Keratinocyte (primary cell): ENCODE results near the gene ACAN. TPM values are rescaled to one million over a fixed set of nuclear protein-coding genes. Genes with fewer than 3 reads are reported as not detected.

Experiments
- DNase-seq: peaks from one replicate; pipeline ENCODE4 v3.0.0-alpha.2; 2011; ENCODE audit warnings: low read depth, missing footprints, low spot score
- FAIRE-seq: peaks from 2 replicates; lab custom pipeline; 2011; peaks lifted over from hg19 to GRCh38; lab: Jason Lieb, UNC
- H2AFZ ChIP-seq: 2 replicates; pipeline ENCODE4 v1.6.0; 2012; ENCODE audit warnings: low read length, control low read depth, inconsistent platforms; ENCODE audit not compliant: control insufficient read depth
- H3K27ac ChIP-seq: 2 replicates; pipeline ENCODE4 v1.5.1; 2011; ENCODE audit warnings: low read length; ENCODE audit not compliant: control insufficient read depth, insufficient read depth
- H3K27me3 ChIP-seq: 3 replicates; pipeline ENCODE4 v1.6.0; 2011; ENCODE audit warnings: low read length; ENCODE audit not compliant: control insufficient read depth, insufficient read depth; ENCODE audit errors: extremely low read depth
- H3K36me3 ChIP-seq, 2 experiments: 2 replicates in 1 of 2; 3 replicates in 1 of 2; pipeline ENCODE4 v1.5.1; 2011; ENCODE audit warnings: low read length in 2 of 2, mild to moderate bottlenecking in 1 of 2; ENCODE audit not compliant: control insufficient read depth in 2 of 2, insufficient read depth in 2 of 2; ENCODE audit errors: extremely low read depth in 1 of 2
- H3K4me1 ChIP-seq: 3 replicates; pipeline ENCODE4 v1.5.1; 2011; ENCODE audit warnings: low read length; ENCODE audit not compliant: control insufficient read depth, insufficient read depth; ENCODE audit errors: extremely low read depth
- H3K4me2 ChIP-seq: 3 replicates; pipeline ENCODE4 v1.6.0; 2011; ENCODE audit warnings: low read depth, low read length; ENCODE audit not compliant: control insufficient read depth, insufficient read depth; ENCODE audit errors: extremely low read depth
- H3K4me3 ChIP-seq, 3 experiments: fragments of 200-600 bp in 1 of 3; sonication (generic) in 1 of 3; 2 replicates in 2 of 3; 3 replicates in 1 of 3; pipeline ENCODE4 v1.5.1; 2011 to 2016; ENCODE audit warnings: low read length in 3 of 3, mild to moderate bottlenecking in 3 of 3, control low read depth in 2 of 3, inconsistent platforms in 1 of 3, low read depth in 1 of 3, mixed read lengths in 1 of 3, mixed run types in 1 of 3, moderate library complexity in 1 of 3; ENCODE audit not compliant: control insufficient read depth in 2 of 3, insufficient read depth in 2 of 3; ENCODE audit errors: extremely low read depth in 1 of 3
- H3K79me2 ChIP-seq: 2 replicates; pipeline ENCODE4 v1.6.0; 2012; ENCODE audit warnings: low read length; ENCODE audit not compliant: control insufficient read depth, insufficient read depth
- H3K9ac ChIP-seq: 3 replicates; pipeline ENCODE4 v1.6.0; 2011; ENCODE audit warnings: low read length; ENCODE audit not compliant: control insufficient read depth, insufficient read depth; ENCODE audit errors: extremely low read depth
- H3K9me1 ChIP-seq: 3 replicates; pipeline ENCODE4 v1.6.0; 2011; ENCODE audit warnings: low read length; ENCODE audit not compliant: control insufficient read depth, insufficient read depth; ENCODE audit errors: extremely low read depth
- H3K9me3 ChIP-seq: 2 replicates; pipeline ENCODE4 v1.5.1; 2012; ENCODE audit warnings: low read depth, low read length; ENCODE audit not compliant: control insufficient read depth
- H4K20me1 ChIP-seq: 3 replicates; pipeline ENCODE4 v1.6.0; 2011; ENCODE audit warnings: low read length; ENCODE audit not compliant: control insufficient read depth, insufficient read depth; ENCODE audit errors: extremely low read depth
- EZH2 ChIP-seq: IDR thresholded peaks from one replicate; pipeline ENCODE4 v1.6.1; 2012; ENCODE audit warnings: inconsistent platforms, mild to moderate bottlenecking, low read length, moderate library complexity
- dilution Hi-C: fragments of 300-500 bp; cut with MboI; formaldehyde crosslinking; loops from one replicate; pipeline ENCODE4 v1.7.0; 2020; ENCODE audit warnings: low sequenced_read_pairs; ENCODE audit not compliant: extremely low pct_ligation_motif_present
- polyA plus RNA-seq, 5 experiments: library from polyadenylated mRNA; depleted of rRNA in 3 of 5; stranded (reverse) in 3 of 5; stranded (forward) in 1 of 5; unstranded in 1 of 5; fragments of >200 nt; gene quantifications; 1 replicate in 1 of 5; 2 replicates in 3 of 5; 3 replicates in 1 of 5; pipeline versions ENCODE4 v1.2.1 to v1.2.3, GENCODE V29; 2011 to 2012; ENCODE audit warnings: missing spikeins in 2 of 5, low read depth in 1 of 5, low replicate concordance in 1 of 5
- TF ChIP-seq, protein P1 (sequence below), 3 experiments: IDR thresholded peaks in 1 of 3; conservative IDR thresholded peaks in 1 of 3; optimal IDR thresholded peaks in 1 of 3; 2 replicates in 2 of 3; 3 replicates in 1 of 3; pipeline versions ENCODE3 to v1.5.1; 2011; ENCODE audit warnings: low read length in 3 of 3, mild to moderate bottlenecking in 3 of 3, moderate library complexity in 2 of 3, control low read depth in 1 of 3, inconsistent platforms in 1 of 3; ENCODE audit not compliant: insufficient read depth in 2 of 3; ENCODE audit errors: extremely low read depth in 1 of 3

The ACAN gene
- polyA plus RNA-seq, 1 donor (not counting 4 experiments of a cell fraction or from before 2014, with no cell fraction given), result not detected

DNA sequence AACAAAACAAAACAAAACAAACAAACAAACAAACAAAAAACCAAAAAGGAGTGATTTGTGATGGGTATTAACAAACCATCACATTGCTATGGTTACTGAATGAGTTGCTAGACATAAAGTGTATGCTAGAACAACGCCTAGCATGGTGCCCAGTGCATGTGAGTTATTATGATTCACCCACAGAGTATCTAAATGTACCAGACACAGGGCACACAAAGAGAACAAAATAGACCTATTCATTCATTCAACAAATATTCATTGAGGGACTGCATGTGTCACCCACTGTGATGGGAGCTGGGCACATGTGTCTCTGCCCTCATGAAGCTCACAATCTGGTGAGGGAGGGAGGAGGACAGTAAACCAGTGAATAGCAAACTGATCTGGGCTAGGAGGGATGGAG, 11.6 kb upstream of the ACAN start:
- no peak for FAIRE-seq
- Histone ChIP-seq H3K9me1 (no peaks in the 10 kb centered on the region), H3K4me2 (no peak overlapping the region), H3K27me3 (peaks cover 13% of the 10 kb centered on the region), H4K20me1 (no peaks in the 10 kb centered on the region), H3K4me3 (no peak overlapping the region), H3K9ac (no peak overlapping the region), H2AFZ (no peak overlapping the region), H3K36me3 (no peaks in the 10 kb centered on the region), H3K4me1 (no peaks in the 10 kb centered on the region), H3K9me3 (no peaks in the 10 kb centered on the region), H3K79me2 (no peaks in the 10 kb centered on the region), H3K27ac (no peak overlapping the region)
- dilution Hi-C loops, result no loop called here
- peak; percentile 61 for DNase-seq
- no peak for TF ChIP-seq EZH2
- TF ChIP-seq, protein P1, sequence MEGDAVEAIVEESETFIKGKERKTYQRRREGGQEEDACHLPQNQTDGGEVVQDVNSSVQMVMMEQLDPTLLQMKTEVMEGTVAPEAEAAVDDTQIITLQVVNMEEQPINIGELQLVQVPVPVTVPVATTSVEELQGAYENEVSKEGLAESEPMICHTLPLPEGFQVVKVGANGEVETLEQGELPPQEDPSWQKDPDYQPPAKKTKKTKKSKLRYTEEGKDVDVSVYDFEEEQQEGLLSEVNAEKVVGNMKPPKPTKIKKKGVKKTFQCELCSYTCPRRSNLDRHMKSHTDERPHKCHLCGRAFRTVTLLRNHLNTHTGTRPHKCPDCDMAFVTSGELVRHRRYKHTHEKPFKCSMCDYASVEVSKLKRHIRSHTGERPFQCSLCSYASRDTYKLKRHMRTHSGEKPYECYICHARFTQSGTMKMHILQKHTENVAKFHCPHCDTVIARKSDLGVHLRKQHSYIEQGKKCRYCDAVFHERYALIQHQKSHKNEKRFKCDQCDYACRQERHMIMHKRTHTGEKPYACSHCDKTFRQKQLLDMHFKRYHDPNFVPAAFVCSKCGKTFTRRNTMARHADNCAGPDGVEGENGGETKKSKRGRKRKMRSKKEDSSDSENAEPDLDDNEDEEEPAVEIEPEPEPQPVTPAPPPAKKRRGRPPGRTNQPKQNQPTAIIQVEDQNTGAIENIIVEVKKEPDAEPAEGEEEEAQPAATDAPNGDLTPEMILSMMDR (optimal IDR thresholded peaks at IDR 0.05 in 1 of 3, IDR thresholded peaks at IDR 0.05 in 1 of 3, conservative IDR thresholded peaks at IDR 0.05 in 1 of 3; ENCODE audit: extremely low read depth in 1 of 3, insufficient read depth in 2 of 3, low read length in 3 of 3), result no peak

DNA sequence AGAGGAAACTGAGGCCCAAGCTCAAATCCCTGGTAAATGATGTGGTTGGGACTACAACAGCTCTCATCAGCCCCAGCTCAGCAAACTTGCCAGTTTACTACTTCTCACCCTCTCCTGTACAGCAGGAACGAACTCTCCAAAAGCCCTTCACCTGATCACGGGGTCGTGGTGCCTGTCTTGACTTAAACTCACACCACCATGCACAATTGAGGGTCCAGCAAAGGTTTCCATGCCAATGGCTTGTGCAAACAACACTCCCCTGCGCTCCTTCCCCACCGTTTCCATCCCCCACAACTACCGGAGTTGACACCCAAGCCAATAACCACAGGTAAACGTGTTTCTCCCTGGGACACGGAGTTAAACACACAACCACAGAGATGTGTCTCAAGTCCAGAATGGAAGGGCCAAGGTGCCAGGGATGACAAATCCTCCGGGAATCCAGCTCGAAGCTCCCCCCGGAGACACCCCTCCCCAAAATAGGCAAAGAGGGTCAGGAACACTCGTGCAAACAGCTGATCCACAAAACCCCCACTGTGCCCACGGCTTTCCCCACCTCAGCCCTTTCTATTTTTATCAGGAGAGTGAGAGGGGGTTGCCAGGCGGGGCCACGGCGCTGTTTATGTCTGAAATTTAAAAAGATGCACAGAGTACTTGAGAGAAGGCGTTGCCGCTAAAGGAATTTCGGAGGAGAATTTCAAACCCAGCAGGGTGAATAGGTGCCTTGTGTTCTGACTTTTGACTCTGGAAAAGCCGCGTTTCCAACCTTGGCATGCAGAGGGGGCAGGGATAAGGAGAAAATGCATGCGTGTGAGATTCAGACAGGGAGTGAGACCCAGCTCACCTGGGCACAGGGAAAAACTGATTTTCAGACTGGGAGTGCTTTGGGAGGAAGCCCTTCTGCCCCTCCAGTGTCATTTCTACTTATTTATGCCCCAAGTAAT, 10.6 kb upstream of the ACAN start:
- no peaks in the 10 kb centered on the region for H3K9me1 ChIP-seq
- no peak overlapping the region for H3K27ac ChIP-seq
- dilution Hi-C loops, result no loop called here
- H2AFZ ChIP-seq, result no peak overlapping the region
- FAIRE-seq (no peak), DNase-seq (no peak)
- H3K4me1 ChIP-seq, result no peaks in the 10 kb centered on the region
- TF ChIP-seq, protein P1 (optimal IDR thresholded peaks at IDR 0.05 in 1 of 3, IDR thresholded peaks at IDR 0.05 in 1 of 3, conservative IDR thresholded peaks at IDR 0.05 in 1 of 3; ENCODE audit: extremely low read depth in 1 of 3, insufficient read depth in 2 of 3, low read length in 3 of 3), result no peak
- TF ChIP-seq EZH2, result no peak
- H3K4me3 ChIP-seq, result no peak overlapping the region
- H3K9me3 ChIP-seq, result no peaks in the 10 kb centered on the region
- no peak overlapping the region for H3K4me2 ChIP-seq
- H3K36me3 ChIP-seq, result no peaks in the 10 kb centered on the region
- no peaks in the 10 kb centered on the region for H4K20me1 ChIP-seq
- no peak overlapping the region for H3K9ac ChIP-seq
- H3K79me2 ChIP-seq, result no peaks in the 10 kb centered on the region
- H3K27me3 ChIP-seq, result peaks cover 13% of the 10 kb centered on the region
